Esophagus (tissue), 2 donors: Measurements from ENCODE around the gene PPFIA4. TPM values are rescaled to one million over a fixed set of nuclear protein-coding genes. Genes with fewer than 3 reads are reported as not detected.

Experiments used
- H3K27ac ChIP-seq, 2 donors: one replicate each; pipeline ENCODE4 v1.5.1; 2013; ENCODE audit warnings: low read depth in 2 of 2, mild to moderate bottlenecking in 2 of 2, inconsistent platforms in 1 of 2, low read length in 1 of 2, moderate library complexity in 1 of 2
- H3K27me3 ChIP-seq, 2 donors: one replicate each; pipeline ENCODE4 v1.6.1; 2013; ENCODE audit warnings: low read length in 2 of 2, control low read depth in 1 of 2, mild to moderate bottlenecking in 1 of 2; ENCODE audit not compliant: insufficient read depth in 2 of 2, control insufficient read depth in 1 of 2
- H3K36me3 ChIP-seq, 2 donors: one replicate each; pipeline ENCODE4 v1.6.1; 2013; ENCODE audit warnings: low read length in 1 of 2; ENCODE audit not compliant: control insufficient read depth in 2 of 2, insufficient read depth in 2 of 2
- H3K4me1 ChIP-seq, 2 donors: one replicate each; pipeline ENCODE4 v1.6.1; 2013; ENCODE audit warnings: low read length in 1 of 2; ENCODE audit not compliant: control insufficient read depth in 2 of 2, insufficient read depth in 2 of 2
- H3K4me3 ChIP-seq, 2 donors: one replicate each; pipeline ENCODE4 v1.5.1; 2013; ENCODE audit warnings: low read length in 2 of 2, mild to moderate bottlenecking in 2 of 2, low read depth in 1 of 2, moderate library complexity in 1 of 2
- H3K9me3 ChIP-seq, 2 donors: one replicate each; pipeline ENCODE4 v1.6.1; 2013; ENCODE audit warnings: mild to moderate bottlenecking in 2 of 2, low read depth in 1 of 2, low read length in 1 of 2, moderate library complexity in 1 of 2; ENCODE audit not compliant: control insufficient read depth in 2 of 2, insufficient read depth in 1 of 2
- WGBS, 2 donors: extraction: QIAGEN DNeasy Blood & Tissue Kit; methylation state at CpG; one replicate each; pipeline ENCODE4 v1.1.7; 2013; 5-methylcytosine and 5-hydroxymethylcytosine counted together
- polyA plus RNA-seq, 2 donors: library from polyadenylated mRNA; stranded (reverse); fragments of 200-250 nt; gene quantifications; one replicate each; pipeline ENCODE4 v1.2.3, GENCODE V29; 2013
- donor health status: healthy with polysubstance abuse.
- donor health status: Bipolar disorder and iron deficiency.

The PPFIA4 gene
- polyA plus RNA-seq, 2 donors: 0.84 to 4.1 TPM

DNA sequence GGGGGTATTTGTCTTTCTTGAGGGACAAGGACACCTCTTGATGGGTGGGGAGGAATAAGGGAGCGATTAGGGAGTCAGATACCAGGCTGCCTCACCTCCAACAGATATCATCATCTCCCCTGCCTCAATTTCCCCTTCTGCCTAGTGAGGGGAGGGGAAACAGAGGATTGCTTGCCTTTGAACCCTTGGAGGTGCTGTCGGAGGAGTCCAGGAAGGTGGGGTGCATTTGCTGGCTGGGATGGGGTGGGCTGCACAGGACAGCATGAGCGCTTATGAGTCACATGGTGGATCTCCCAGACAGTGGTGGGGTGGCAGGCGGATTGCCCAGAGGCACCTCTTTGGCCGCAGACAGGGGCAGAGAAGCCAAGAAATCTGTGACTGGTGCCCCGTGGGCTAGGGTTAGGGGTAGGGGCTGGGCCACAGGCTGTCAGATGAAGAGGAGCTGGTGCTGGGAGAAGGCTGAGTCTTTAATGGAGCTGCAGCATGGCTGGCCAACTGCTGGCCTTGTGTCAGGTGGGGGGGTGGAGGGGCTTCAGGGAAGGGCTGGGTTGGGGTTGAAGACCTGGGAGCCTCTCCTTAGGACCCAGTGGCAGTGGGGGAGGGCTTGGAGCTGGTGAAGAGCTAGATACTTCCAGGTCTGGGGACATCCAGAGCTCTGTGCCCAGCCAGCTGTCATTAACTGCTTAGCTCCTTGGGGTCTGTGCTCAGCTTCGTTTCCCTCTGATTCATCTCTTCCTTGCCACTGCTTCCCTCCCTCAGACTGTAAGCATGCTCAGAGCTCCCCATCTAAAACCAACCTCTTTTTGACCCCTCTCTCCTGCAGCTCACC is 94.2 kb downstream of the PPFIA4 start:
- Histone ChIP-seq H3K36me3 (no peaks in the 10 kb centered on the region), H3K27ac (no peak overlapping the region), H3K4me3 (no peak overlapping the region), H3K27me3 (no peaks in the 10 kb centered on the region), H3K9me3 (no peaks in the 10 kb centered on the region), H3K4me1 (peaks cover 0 to 3% of the 10 kb centered on the region in 2 donors)
- 73 to 74% methylated on average over 7 of the region's 7 CpGs for WGBS, 2 donors

DNA sequence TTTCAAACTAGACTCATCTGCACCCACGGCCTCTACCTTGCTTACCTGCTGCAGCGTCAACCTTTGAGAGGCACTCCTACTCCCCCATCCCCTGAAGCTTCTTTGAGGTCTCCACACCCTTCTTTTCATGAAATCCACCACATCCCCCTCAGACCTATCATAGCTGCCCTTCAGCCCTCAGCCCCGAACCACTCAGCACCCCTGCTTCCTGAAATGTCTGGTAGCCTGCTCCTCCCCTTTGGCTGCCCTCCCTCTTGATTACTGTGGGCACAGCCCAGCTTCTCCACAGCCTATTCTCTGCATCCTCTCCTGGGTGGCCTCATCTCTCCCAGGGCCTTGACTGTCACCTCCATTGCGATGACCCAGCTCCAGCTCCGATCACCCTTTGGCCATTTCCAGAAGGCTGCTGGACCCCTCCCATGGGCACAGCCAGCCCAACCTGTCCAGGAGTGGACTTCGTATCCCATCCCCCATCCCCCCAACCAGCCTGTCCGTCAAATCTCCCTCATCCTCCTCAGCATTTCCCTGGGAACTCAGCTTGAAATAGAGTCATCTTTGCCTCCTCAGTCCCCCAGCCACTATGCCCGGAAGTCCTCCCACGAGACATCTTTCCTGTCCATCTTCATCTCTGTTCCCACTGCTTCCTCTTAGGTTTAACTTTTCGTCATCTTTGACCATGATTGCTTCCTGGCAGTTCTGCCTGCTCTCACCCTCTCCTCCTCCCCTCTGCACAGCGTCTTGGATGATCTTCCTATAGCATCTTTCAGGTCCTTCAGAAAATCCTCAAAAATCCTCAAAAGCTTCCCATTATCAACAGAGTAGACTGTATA is 95.1 kb downstream of the PPFIA4 start:
- no peaks in the 10 kb centered on the region for H3K27me3 ChIP-seq
- WGBS, 2 donors: 61 to 63% methylated on average over 11 of the region's 11 CpGs
- H3K4me1 ChIP-seq: peaks cover 0 to 3% of the 10 kb centered on the region in 2 donors
- H3K4me3 ChIP-seq: no peak overlapping the region
- H3K9me3 ChIP-seq: no peaks in the 10 kb centered on the region
- no peak overlapping the region for H3K27ac ChIP-seq
- no peaks in the 10 kb centered on the region for H3K36me3 ChIP-seq

DNA sequence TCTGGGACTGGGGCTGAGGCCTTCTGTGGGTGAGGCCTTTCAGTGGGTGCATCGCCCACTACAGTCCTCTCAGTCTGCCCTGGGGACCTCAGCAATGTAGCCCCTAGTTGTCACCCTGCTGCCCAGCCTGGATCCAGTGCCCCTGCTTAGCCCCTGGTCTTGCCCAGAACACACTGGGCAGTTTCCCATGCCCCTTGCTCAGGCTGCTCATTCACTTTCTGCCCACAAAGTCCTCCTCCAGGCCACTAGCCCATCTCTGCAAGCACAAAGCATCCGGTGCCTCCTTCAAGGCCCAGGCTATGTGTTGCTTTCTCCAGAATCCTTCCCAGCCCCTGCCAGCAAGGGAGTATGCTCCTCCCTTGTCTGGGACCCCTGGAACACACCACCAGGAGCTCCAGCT is 95.9 kb downstream of the PPFIA4 start:
- H3K4me1 ChIP-seq: peaks cover 0 to 3% of the 10 kb centered on the region in 2 donors
- H3K4me3 ChIP-seq: no peak overlapping the region

DNA sequence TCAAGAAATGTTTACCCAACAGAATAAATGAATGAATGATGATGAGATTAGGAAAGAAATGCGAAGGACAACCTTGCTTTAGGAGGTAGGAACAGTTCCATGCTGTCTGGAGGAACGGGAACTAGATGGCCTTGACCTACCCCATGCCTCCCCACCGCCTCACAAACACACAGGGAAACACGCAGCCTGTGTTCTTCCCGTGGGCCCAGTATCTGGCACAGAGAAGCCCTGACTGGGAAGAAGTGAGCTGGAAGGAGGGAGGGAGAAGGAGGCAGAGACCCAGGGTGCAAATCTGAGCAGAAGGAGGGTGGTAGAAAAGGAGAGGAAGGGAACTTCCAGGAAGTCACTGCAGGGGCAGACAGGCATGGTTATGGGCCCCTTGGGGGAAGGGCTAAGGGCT is 97.7 kb downstream of the PPFIA4 start:
- no peaks in the 10 kb centered on the region for H3K27me3 ChIP-seq
- WGBS, 2 donors: 54 to 65% methylated on average over 5 of the region's 5 CpGs

More for the DNA sequence above, 95.9 kb downstream of the PPFIA4 start:
- 92 to 93% methylated on average over 2 of the region's 2 CpGs for WGBS, 2 donors
- Histone ChIP-seq H3K36me3 (no peaks in the 10 kb centered on the region), H3K27ac (no peak overlapping the region), H3K9me3 (no peaks in the 10 kb centered on the region), H3K27me3 (no peaks in the 10 kb centered on the region)

DNA sequence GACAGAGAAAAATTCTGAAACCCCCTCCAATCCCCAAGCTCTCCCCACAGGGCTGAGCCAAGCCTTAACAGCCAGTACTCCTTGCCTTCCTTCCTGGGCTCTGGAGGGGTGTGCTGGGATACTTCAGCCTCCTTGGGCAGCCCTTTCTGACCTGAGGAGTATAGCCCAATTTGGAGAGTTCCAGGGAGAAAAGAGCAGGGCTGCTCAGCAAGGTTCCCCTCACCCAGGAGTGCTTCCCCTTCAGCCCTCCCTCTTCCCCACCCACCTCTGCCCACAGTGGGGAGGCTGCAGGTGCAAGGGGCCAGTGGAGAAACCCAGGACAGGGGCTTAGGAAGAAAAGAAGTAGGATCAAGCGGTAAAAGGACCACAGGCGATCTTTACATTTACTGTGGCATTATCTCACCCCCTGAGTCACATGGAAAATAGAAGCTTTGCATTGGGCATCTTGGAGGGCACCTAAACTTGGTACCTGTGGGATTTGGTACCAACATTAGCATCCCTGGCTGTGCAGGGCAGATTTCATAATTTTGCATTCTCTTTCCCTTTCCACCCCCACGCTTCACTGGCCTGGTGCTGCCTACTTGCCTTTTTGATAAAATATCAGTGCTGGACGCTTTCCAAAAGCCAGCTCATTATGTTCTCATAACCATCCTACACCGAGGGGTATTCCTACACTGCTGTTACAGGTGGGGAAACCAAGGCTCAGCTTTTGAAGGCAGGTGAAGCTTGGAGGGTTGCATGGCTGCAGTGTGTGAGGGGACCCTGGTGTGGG is 98.4 kb downstream of the PPFIA4 start:
- Histone ChIP-seq H3K27me3 (no peaks in the 10 kb centered on the region), H3K4me3 (no peak overlapping the region)

More for the DNA sequence above, 97.7 kb downstream of the PPFIA4 start:
- H3K36me3 ChIP-seq: no peaks in the 10 kb centered on the region
- no peak overlapping the region for H3K27ac ChIP-seq
- no peak overlapping the region for H3K4me3 ChIP-seq
- peaks cover 4% of the 10 kb centered on the region in 2 donors for H3K4me1 ChIP-seq
- no peaks in the 10 kb centered on the region for H3K9me3 ChIP-seq

DNA sequence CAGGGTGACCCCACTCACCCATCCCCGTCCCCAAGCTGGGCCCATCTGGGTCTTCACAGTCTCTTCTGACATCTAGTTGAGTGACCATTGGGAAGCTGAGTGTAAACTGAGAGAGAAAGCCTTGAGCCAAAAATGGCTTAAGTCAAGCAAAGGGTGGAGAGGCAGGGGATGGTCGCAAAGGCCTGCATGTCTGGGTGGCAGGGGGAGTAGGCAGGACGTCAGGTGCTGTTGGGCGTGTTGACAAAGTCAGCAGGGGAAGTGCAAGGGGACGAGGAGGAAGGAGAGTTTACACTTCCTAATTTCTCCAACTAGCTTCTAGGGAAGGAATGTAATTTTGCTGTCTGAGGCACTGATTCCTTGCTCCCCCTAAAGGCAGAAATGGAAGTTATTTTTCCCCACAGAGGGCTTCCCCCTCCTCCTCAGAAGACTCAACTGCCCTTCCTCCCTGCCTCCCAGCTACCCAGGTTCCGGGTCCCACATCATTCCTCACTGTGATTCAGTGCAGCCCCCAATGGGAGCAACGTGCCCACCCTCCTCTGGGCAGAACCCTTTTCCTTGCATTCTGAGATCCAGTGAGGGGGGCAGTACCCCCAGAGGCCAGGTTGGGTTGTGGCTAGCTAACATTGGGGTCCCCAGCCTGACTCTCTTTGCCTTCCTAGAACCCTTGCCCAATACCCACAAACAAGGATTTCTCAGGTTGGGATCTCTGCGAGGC is 100.0 kb downstream of the PPFIA4 start:
- 30 to 38% methylated on average over 8 of the region's 8 CpGs for WGBS, 2 donors
- H3K36me3 ChIP-seq: no peaks in the 10 kb centered on the region
- H3K4me1 ChIP-seq: peaks cover 4 to 9% of the 10 kb centered on the region in 2 donors
- H3K4me3 ChIP-seq: no peak overlapping the region
- no peaks in the 10 kb centered on the region for H3K9me3 ChIP-seq
- no peaks in the 10 kb centered on the region for H3K27me3 ChIP-seq
- no peak overlapping the region for H3K27ac ChIP-seq

More for the DNA sequence above, 98.4 kb downstream of the PPFIA4 start:
- Histone ChIP-seq H3K36me3 (no peaks in the 10 kb centered on the region), H3K9me3 (no peaks in the 10 kb centered on the region), H3K27ac (no peak overlapping the region), H3K4me1 (peaks cover 4 to 7% of the 10 kb centered on the region in 2 donors)
- 54 to 56% methylated on average over 5 of the region's 5 CpGs for WGBS, 2 donors

DNA sequence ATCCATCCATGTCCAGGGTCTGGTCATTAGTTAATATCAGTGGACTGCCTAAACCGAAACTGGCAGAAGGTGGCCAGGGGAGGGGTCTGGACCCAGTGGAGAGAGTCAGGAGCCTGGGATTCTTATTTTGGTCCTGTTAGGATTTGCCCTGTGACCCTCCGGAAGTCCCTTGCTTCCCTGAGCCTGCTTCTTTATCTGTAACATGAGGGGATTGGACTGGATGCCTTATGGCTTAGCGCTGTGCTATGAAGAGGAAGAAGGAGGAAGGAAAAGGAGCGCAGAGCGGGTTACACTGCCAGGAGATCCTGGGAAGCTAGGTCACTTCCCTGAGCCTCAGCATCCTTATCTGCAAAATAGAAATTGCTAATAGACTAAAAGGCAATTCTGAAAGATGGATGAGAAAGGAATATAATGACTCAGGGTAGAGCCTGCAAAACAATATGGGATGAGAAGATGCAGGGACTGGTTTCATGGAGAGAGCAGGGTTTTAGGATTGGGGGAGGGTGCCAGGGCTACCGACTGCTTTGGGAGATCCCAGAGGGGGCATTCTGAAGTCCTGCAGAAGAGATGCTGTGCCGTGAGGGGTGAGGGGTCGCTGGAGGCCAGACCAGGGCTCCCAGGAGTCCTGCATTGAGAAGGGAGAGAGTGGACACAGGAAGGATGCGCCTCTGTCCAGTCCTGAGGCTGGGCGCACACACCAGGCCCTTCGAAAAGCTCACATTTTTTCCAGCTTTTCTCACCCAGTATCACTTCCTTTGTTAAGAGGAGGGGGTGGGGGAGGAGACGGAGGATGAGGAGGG is 100.8 kb downstream of the PPFIA4 start:
- Histone ChIP-seq H3K27ac (no peak overlapping the region), H3K36me3 (no peaks in the 10 kb centered on the region), H3K9me3 (no peaks in the 10 kb centered on the region), H3K4me1 (peaks cover 4 to 9% of the 10 kb centered on the region in 2 donors), H3K27me3 (no peaks in the 10 kb centered on the region), H3K4me3 (peak overlapping the region in 1 of 2 donors; percentile 35)
- 26 to 28% methylated on average over 12 of the region's 12 CpGs for WGBS, 2 donors

DNA sequence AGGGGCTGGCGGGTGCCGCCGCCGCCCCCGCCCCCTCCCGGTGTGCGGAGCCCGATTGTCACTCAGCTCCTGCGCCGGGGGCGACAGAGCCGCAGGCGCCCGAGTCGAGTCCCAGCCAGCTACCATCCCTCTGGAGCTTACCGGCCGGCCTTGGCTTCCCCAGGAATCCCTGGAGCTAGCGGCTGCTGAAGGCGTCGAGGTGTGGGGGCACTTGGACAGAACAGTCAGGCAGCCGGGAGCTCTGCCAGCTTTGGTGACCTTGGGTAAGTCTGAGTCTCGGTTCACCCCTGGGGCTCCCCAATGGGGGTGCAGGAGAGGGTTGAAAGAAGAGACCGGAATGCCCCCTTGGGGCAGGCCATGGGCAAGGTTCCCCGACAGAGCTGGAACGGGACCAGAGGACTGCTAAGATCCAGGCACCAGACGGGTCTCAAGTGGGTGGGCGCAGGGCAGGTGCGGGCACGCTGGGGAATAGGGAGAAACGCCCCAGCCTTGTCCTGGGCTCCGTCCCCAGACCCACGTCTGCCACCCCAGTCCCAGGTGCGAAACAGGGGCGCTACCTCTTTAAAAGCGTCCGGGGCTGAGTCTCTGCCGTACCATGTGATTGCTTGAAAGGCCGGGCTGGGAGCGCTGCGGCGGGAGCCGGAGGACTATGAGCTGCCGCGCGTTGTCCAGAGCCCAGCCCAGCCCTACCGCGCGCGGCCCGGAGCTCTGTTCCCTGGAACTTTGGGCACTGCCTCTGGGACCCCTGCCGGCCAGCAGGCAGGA is 101.6 kb downstream of the PPFIA4 start, which contains the start of gene ADORA1:
Gene ADORA1 (plus strand): TSS at position 61 of the 765 bp plus-strand sequence. CDS start 1,116 bp downstream, outside the sequence.
- H3K27me3 ChIP-seq: no peaks in the 10 kb centered on the region
- WGBS, 2 donors: 1 to 2% methylated on average over 51 of the region's 51 CpGs
- H3K27ac ChIP-seq: peak within 1 kb of the TSS in 1 of 2 donors; percentile 45
- peaks cover 4 to 9% of the 10 kb centered on the region in 2 donors for H3K4me1 ChIP-seq
- H3K4me3 ChIP-seq: peak within 1 kb of the TSS; percentile 28 to 35
- no peaks in the 10 kb centered on the region for H3K36me3 ChIP-seq
- H3K9me3 ChIP-seq: no peaks in the 10 kb centered on the region
